H1 (cell line): Measurements from ENCODE around the gene RASSF5. TPM values are rescaled to one million over a fixed set of nuclear protein-coding genes. Genes with fewer than 3 reads are reported as not detected.

Source experiments
- SAP30 ChIP-seq: fragments of 300-600 bp; sonication (generic); IDR thresholded peaks from 2 replicates; pipeline ENCODE4 v1.7.1; 2012; ENCODE audit warnings: low read length, moderate library complexity, mild to moderate bottlenecking, inconsistent platforms; ENCODE audit not compliant: insufficient read depth, insufficient replicate concordance
- polyA plus RNA-seq, 7 experiments: library from polyadenylated mRNA; depleted of rRNA in 3 of 7; stranded (reverse) in 5 of 7; unstranded in 2 of 7; fragments of >200 nt in 5 of 7; fragments of 200-250 nt in 2 of 7; gene quantifications; 1 replicate in 5 of 7; 2 replicates in 1 of 7; 4 replicates in 1 of 7; pipeline versions ENCODE4 v1.2.1 to v1.2.3, GENCODE V29; 2011 to 2013; ENCODE audit warnings: missing spikeins in 2 of 7, mixed read lengths in 2 of 7
- total RNA-seq: library from RNA; stranded (reverse); fragmentation: NEBNext Ultra II Directional; extraction: Animal tissue kit (Norgen Biotek cat#: 25700); gene quantifications from 2 replicates; pipeline ENCODE4 v1.2.1, GENCODE V29; 2021

The RASSF5 gene
- total and polyA plus RNA-seq, 2 of the 8 experiments (the other 6 are each of a cell fraction or from before 2014, with no cell fraction given): 0.82 to 1.8 TPM

DNA sequence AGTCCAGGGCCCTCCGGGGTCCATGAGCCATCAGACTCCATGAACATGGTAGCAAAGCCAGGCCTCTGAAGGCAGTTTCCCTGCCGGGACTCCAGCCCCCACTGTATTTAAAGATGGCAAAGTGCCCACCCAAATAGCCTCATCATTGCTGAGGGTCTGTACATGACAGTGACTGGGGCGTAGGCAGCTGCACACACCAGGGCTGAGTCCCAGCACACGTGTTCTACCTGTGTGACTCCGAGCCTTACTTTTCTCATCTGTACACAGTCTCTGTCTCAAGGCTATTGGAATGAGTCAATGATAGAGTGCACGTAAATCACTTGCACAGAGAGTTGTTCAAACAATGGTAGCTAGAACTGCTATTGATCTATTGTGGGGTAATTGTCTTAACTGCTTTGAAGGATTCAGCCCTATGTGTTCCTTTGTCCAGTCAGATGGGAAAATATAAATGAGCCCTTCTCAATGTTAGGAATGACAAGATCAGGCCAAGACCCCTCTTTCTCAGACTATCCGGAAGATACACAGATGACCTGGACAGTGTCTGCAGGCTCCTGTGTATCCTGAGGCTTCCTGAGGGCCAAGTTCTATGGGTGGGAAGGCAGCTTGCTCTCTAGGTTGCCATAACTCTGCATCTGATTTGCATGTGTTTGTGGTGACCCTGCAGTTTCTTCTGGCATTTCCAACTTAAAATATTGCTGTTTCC, 48.9 kb downstream of the RASSF5 start (continued):
- no peak for TF ChIP-seq SAP30
